Cortex of kidney (tissue), 1 donor: Measurements from ENCODE around the gene MSL1.

Experiments
- DNase-seq: peaks from one replicate; lab custom pipeline; 2025; lab: John Stamatoyannopoulos, UW

The MSL1 gene

DNA sequence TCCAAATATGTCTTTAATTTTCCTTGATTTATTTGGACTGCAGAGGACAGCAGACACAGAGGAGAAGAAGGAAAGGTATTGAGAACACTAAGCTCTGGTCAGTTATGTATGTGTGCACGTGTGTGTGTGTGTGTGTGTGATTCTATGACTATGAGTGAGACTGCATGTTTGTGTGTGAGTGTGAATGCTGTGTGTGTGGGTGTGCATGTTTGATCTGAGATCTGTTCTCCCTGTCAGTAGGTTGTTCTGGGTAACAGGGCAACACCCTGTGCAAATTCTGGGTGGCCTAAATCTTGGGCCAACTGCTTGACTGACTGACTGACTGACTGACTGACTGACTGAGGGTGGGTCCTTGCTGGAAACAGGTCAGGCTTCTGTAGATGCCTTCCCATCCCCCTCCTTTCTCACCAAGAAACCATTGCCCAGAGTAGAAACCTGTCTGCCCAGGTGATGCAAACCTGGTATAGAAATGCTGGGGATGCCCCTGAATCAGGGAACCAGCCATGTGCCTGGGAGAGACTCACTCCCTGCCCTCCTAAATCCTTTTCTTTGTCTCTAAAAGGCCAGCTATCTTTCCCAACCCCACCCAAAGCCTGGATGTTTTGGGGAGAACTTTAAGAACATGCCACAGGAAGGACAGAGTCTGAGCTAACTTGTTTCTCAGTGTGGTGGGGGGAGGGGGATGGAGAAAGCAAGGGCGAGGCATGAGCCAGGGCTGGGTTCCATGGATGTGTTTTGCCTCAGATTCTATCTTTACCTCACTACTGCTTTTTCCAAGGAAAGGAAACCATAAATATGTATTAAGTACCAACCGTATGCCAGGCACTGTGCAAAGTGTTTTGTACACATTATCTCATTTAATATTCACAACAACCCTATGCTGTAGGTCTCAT, 16.9 kb upstream of the MSL1 start:
- no peak for DNase-seq

DNA sequence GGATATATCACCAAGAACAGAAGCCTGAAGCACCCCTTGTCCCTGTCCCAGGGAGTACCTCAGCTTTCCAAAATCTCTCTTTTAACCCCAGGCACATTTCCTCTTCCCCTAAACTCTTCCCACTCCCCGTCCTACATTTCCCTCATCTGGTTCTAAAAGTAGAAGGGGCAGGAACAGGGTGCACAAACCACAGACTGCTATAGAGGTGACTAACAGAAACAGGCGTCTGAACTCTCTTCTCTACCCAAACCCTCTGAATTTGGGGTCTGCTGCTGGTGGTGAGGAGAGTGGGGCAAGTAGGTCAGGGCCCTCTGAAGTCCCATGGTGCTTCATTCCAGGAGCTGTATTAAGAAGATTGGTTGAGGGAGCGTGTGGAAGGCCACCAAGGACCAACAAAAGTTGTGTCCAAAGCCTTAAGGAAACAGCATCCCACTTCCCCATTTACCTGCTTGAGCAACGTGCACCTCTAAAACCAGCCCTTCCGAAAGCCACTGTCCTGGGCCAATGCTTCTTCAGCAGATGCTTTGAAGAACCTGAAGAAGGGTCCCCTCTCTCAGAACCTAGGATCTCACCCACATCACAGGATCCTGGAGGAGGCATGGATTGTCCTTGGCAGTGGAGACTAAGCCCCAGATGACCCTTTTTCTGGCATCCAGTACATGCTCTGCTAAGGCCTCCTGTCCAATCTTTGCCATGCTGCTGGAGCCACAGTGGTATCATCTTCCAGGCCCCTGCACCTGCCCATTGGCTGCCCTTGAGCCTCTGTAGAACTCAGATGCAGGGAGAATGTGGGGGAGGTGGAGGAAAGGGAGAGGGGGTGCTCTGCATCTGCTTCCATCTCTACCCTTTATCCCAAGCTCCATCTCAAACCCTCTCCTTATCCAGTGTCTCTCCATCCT, 15.7 kb upstream of the MSL1 start:
- DNase-seq, result no peak

DNA sequence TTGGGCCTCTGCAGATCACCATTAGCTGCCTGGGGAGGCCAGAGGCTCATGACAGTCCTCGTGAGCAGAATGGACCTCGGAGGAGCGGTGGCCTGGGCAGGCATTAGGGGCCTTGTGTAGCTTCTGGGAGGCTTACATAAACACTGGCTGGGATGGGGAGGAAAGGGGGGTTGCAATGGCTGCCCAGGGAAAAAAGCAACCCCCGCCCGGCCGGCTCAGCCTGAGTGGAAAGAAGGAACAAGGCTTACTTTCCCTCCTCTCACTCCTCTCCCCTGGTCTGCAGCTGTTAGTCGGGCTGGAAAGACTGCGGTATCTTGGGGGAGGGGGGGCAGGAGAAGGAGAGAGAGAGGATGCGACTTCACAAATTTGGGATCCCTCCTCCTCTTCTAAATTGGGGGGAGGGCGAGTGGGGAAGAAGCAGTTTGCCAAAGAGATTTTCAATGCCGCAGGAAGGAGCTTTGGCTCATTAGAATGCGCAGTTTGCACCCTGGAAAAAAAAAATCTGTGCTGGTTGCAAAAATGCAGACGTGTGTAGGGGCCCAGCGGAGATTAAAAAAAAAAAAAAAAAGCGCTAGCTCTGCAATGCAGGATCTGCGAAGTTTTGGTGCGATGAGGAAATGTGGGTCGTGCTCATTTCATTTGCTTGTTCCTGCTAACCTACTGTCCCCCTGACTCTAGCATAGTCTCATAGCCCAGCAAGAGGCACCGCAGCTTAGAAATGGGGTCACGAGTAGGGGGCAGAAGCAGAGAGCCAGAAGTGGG, 14.8 kb upstream of the MSL1 start:
- DNase-seq, result no peak

DNA sequence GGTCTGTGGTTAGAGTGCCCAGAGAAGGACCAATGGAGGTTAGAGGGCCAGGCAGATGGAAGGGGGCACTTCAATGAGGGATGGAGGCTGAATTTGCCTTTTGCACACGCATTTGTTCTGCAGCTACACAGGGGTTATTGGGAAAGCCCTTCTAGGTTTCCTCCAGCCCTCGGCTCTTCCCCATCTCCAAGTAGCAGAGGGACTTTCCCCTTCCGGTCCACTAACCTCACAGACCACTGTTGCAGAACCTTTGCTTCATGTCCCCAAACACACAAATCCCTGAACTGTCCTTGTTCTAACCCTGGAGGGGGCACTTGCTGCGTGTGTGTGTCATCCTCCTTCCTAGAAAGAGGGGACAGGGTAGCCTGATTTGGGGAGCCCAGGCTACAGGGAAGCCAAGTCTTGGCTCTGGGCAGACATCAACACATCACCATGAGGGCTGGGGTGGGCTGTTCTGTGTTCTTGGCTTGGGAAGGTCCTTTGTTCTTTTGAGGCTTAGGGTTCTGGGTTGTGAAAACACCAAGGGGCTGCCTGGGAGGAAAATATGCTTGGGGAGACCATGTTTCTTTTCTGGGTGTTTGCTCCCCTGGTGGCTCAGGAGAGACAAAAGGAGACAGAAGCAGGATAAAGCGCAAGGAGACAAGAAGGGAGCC, 14.1 kb upstream of the MSL1 start:
- no peak for DNase-seq

DNA sequence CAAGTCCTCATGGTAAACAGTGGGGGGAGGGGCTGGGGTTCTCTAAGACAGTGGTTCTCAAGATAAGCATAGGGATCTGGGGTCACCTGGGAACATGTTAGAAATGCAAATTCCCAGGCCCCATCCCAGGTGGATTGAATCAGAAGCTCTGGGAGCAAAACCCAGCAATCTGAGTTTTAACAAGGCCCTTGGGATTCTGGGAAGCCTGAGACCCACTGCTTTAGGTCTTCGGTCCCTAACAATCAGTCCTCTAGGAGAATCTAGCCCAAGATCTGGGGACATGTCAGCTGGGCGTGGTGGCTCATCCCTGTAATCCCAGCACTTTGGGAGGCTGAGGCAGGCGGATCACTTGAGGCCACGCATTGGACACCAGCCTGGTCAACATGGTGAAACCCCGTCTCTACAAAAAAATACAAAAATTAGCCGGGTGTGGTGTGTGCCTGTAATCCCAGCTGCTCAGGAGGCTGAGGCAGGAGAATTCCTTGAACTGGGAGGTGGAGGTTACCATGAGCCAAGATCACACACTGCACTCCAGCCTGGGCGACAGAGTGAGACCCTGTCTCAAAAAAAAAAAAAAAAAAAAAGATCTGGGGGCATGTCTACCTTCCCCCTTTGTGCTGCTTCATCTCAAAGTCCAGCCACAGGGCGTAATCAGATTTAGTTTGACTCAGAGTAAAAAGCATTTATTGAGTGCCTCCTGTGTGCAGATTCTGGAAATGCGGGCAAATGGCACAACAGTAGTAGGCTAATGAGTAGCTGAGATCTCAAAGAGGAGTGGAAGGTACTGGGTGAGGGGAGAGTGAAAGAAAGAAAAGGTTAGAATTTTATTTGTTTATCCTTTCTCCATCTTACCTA, 12.6 kb upstream of the MSL1 start:
- no peak for DNase-seq

- DNase-seq, result no peak
These were observed 11.5 kb upstream of the MSL1 start for GRCh38 chr17:40110026-40110845.

- no peak for DNase-seq
These were observed 10.3 kb upstream of the MSL1 start for GRCh38 chr17:40111221-40112128.

DNA sequence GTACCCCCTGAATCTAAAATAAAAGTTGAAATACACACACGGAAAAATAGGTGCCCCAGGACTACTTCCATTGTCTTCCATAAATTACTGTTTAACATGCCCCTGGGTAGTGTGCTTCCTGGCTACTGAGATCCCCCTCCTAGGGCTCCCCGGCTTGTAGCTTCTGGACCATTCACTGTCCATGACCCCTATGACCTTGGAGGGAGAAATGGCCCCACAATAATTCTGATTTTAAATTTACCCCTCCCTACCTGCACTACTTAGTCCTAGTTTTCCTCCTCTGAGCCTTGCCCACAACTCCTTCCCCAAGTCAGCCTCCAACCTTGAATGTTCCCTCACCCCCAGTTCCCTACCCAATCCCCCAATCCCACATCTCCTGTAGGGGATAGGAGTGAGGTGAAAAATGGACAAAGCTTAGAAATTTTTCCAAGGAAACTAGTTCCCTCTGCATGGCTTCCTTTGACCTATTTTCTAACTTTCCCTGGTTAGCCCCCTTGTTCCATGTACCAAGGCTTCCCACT, 9.5 kb upstream of the MSL1 start:
- DNase-seq, result no peak

DNA sequence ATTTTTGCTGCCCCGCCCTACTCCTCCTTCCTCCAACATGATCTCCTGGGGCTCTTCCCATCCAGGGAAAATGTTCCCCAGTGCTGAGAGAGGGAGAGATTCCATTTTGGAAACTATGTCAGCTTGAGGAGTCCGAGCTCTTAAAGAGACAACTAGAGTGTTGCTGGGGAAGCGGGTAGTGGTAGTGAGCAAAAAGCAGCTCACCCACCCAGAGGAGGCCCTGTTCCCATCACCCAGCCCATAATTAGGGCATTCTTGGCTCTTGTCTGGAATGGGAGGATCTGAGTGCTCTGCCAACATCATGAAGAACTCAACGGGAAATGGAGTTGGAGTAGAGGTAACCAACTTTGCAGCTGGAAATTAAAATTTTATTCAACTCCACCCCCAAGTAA, 9.1 kb upstream of the MSL1 start:
- no peak for DNase-seq

DNA sequence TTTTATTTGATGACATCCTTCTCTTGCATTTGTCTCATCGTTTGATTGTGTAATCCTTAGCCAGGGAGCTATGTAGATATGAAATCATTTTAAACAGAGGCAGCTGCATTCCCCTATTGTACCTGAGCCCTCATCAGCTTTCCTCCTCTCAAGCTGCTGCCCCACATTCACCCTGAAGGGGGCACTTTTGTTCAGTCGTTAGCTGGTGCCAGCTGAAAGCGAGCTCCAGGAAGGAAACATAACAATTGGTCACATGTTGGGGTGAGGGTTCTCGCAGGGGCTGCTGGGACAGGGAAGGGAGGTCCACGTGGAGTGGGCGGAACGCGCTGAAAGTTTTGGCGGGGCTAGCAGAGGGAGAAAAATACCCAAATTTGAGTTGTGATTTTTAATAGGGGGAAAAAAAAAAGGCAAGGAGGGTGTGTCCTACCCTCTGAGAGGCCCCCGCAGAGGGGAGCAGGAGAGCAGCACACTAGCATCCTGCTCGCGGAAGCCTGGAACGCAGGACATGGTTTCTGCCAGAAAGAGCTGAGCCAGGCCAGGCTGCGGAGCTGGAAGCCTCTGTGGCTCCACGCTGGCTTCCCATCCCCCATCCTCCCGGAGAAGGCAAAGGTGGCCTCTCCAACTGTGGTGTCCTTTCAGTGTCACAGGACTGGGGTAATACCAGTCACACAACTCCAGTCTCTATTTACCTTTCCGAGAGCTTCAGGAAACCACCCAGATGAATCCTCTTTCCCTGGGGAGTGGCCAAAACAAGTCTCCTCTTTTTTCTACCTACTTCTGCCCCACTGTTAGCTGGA, 8.5 kb upstream of the MSL1 start:
- DNase-seq, result no peak

- DNase-seq, result no peak
These were observed 7.9 kb upstream of the MSL1 start for GRCh38 chr17:40113907-40114245.

GRCh38 chr17:40115101-40115436, 6.7 kb upstream of the MSL1 start:
- DNase-seq, result no peak

DNA sequence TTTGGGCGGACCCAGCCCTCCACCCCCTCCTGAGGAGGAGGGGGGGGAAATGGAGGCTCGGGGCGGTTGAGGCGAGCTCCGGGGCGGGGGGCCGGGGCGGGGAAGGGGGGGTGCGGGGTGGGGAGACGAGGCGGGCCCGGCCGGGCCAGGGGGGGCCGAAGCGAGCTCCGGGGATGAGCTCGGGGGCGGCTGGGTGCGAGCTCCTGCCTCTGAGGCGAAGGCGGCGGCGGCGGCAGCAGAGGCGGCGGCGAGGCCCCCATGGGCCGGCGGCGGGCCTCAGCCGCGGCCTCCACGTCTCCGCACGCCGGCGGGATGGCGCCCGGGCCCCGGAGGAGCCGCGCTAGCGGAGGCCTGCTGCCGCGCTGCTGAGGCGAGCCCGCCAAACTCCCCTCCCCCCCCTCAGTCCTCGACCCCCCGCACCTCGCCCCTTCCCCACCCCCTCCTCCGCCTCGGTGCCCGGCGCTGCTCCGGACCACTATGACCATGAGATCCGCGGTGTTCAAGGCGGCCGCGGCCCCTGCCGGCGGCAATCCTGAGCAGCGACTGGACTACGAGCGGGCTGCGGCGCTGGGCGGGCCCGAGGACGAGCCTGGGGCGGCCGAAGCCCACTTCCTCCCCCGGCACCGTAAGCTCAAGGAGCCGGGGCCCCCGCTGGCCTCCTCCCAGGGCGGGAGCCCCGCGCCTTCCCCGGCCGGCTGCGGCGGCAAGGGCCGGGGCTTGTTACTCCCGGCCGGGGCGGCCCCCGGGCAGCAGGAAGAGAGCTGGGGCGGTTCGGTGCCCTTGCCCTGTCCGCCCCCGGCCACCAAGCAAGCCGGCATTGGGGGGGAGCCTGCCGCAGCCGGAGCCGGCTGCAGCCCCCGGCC, 596 bp downstream of the MSL1 start:
- DNase-seq, result no peak

GRCh38 chr17:40122999-40123810, 1.4 kb downstream of the MSL1 start:
- DNase-seq, result no peak

DNA sequence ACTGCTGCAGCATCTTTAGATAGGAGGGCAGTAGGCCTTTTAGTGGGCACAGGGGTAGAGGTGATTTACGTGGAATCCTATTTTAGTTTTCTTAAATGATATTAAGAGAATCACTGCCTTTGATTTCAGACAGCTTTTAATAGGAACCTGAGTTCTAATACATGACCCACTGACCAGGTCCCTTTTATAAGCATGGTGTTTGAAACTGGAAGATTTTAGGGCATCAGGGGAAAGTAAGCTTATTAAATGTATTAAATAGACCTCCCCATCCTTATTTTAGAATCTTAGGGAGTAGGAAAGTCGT, 2.0 kb downstream of the MSL1 start:
- no peak for DNase-seq
